Right atrium auricular region (tissue), 2 donors: Measurements from ENCODE around the gene INA. TPM values are rescaled to one million over a fixed set of nuclear protein-coding genes. Genes with fewer than 3 reads are reported as not detected.
"Not testable (repeated sequence)": the region's sequence is repeated elsewhere in the genome, so short reads cannot be mapped to it uniquely, and the experiment has no call there.

Source experiments
- DNase-seq: peaks from one replicate; pipeline ENCODE4 v3.0.0-alpha.2; 2019; ENCODE audit warnings: low spot score
- H3K27ac ChIP-seq, 2 donors: fragments of 200-600 bp; sonication (generic); 1 replicate in 1 of 2; 2 replicates in 1 of 2; pipeline ENCODE4 v1.5.1; 2016 to 2019
- H3K27me3 ChIP-seq, 2 donors: fragments of 200-600 bp; sonication (generic); one replicate each; pipeline versions ENCODE4 v1.5.1 to v1.6.0; 2017 to 2019
- H3K36me3 ChIP-seq: fragments of 200-600 bp; sonication (generic); one replicate; pipeline ENCODE4 v1.5.1; 2016
- H3K4me1 ChIP-seq, 2 donors: fragments of 200-600 bp; sonication (generic); one replicate each; pipeline versions ENCODE4 v1.5.1 to v1.6.0; 2017 to 2019
- H3K4me3 ChIP-seq, 2 donors: fragments of 200-600 bp; sonication (generic); 1 replicate in 1 of 2; 2 replicates in 1 of 2; pipeline ENCODE4 v1.5.1; 2017 to 2019; ENCODE audit warnings: mild to moderate bottlenecking in 1 of 2, moderate library complexity in 1 of 2
- H3K9me3 ChIP-seq, 2 donors: fragments of 200-600 bp; sonication (generic); one replicate each; pipeline ENCODE4 v1.5.1; 2019
- CTCF ChIP-seq, 2 donors: fragments of 200-600 bp; sonication (generic); IDR thresholded peaks; one replicate each; pipeline ENCODE4 v1.5.1; 2019; ENCODE audit warnings: antibody characterized with exemption in 2 of 2
- total RNA-seq, 2 donors: library from RNA; depleted of rRNA; stranded (reverse); fragments of >200 nt; gene quantifications; one replicate each; pipeline ENCODE4 v1.1.0, GENCODE V29; 2016

The INA gene
- total RNA-seq, 2 donors from 2014 or later: not detected

GRCh38 chr10:103254113-103254512 lies 22.8 kb upstream of the INA start:
- TF ChIP-seq CTCF (IDR thresholded peaks at IDR 0.05): no peak
- Histone ChIP-seq H3K4me3 (no peak overlapping the region), H3K4me1 (no peaks in the 10 kb centered on the region), H3K27ac (no peak overlapping the region), H3K9me3 (no peaks in the 10 kb centered on the region), H3K27me3 (no peaks in the 10 kb centered on the region), H3K36me3 (no peaks in the 10 kb centered on the region)
- no peak for DNase-seq

GRCh38 chr10:103254538-103255325 lies 22.2 kb upstream of the INA start:
- no peak overlapping the region for H3K27ac ChIP-seq
- DNase-seq: no peak
- TF ChIP-seq CTCF (IDR thresholded peaks at IDR 0.05): no peak
- no peaks in the 10 kb centered on the region for H3K36me3 ChIP-seq
- H3K27me3 ChIP-seq: no peaks in the 10 kb centered on the region
- no peaks in the 10 kb centered on the region for H3K4me1 ChIP-seq
- no peak overlapping the region for H3K4me3 ChIP-seq
- no peaks in the 10 kb centered on the region for H3K9me3 ChIP-seq

- no peak overlapping the region for H3K27ac ChIP-seq
- H3K36me3 ChIP-seq: no peaks in the 10 kb centered on the region
- DNase-seq: no peak
- no peaks in the 10 kb centered on the region for H3K4me1 ChIP-seq
- no peak for TF ChIP-seq CTCF (IDR thresholded peaks at IDR 0.05)
- no peak overlapping the region for H3K4me3 ChIP-seq
- H3K9me3 ChIP-seq: no peaks in the 10 kb centered on the region
- H3K27me3 ChIP-seq: no peaks in the 10 kb centered on the region
Measured at GRCh38 chr10:103256613-103257012, 20.3 kb upstream of the INA start.

- H3K27ac ChIP-seq: no peak overlapping the region
- TF ChIP-seq CTCF (IDR thresholded peaks at IDR 0.05): no peak
- H3K4me3 ChIP-seq: no peak overlapping the region
- no peaks in the 10 kb centered on the region for H3K27me3 ChIP-seq
- no peaks in the 10 kb centered on the region for H3K36me3 ChIP-seq
- H3K4me1 ChIP-seq: no peaks in the 10 kb centered on the region
- no peaks in the 10 kb centered on the region for H3K9me3 ChIP-seq
- no peak for DNase-seq
Measured at GRCh38 chr10:103257812-103258211, 19.1 kb upstream of the INA start.

- DNase-seq, H3K27ac ChIP-seq, H3K9me3 ChIP-seq, H3K4me3 ChIP-seq, H3K27me3 ChIP-seq, H3K4me1 ChIP-seq, H3K36me3 ChIP-seq: not testable (repeated sequence)
Measured at GRCh38 chr10:103258928-103259327, 18.0 kb upstream of the INA start.

GRCh38 chr10:103259989-103260388 lies 16.9 kb upstream of the INA start:
- DNase-seq: no peak
- Histone ChIP-seq H3K4me1 (no peaks in the 10 kb centered on the region), H3K27me3 (no peaks in the 10 kb centered on the region), H3K36me3 (no peaks in the 10 kb centered on the region), H3K27ac (no peak overlapping the region), H3K9me3 (no peaks in the 10 kb centered on the region), H3K4me3 (no peak overlapping the region)
- TF ChIP-seq CTCF (IDR thresholded peaks at IDR 0.05): no peak
